Lower leg skin (tissue), 3 donors: Measurements from ENCODE around the gene DNAH9.

ENCODE experiments used
- POLR2A ChIP-seq, 2 donors: fragments of 450-650 bp; IDR thresholded peaks; one replicate each; pipeline ENCODE4 v1.6.1; 2016 to 2017; ENCODE audit warnings: antibody characterized with exemption in 2 of 2, mild to moderate bottlenecking in 1 of 2, moderate library complexity in 1 of 2
- TF ChIP-seq, protein P1 (sequence below), 3 donors: fragments of 450-650 bp; IDR thresholded peaks; one replicate each; pipeline ENCODE4 v1.5.1; 2016; ENCODE audit warnings: antibody characterized with exemption in 3 of 3, mild to moderate bottlenecking in 3 of 3, moderate library complexity in 2 of 3

- TF ChIP-seq, protein P1, sequence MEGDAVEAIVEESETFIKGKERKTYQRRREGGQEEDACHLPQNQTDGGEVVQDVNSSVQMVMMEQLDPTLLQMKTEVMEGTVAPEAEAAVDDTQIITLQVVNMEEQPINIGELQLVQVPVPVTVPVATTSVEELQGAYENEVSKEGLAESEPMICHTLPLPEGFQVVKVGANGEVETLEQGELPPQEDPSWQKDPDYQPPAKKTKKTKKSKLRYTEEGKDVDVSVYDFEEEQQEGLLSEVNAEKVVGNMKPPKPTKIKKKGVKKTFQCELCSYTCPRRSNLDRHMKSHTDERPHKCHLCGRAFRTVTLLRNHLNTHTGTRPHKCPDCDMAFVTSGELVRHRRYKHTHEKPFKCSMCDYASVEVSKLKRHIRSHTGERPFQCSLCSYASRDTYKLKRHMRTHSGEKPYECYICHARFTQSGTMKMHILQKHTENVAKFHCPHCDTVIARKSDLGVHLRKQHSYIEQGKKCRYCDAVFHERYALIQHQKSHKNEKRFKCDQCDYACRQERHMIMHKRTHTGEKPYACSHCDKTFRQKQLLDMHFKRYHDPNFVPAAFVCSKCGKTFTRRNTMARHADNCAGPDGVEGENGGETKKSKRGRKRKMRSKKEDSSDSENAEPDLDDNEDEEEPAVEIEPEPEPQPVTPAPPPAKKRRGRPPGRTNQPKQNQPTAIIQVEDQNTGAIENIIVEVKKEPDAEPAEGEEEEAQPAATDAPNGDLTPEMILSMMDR (IDR thresholded peaks at IDR 0.05) = no peak
- no peak for TF ChIP-seq POLR2A (IDR thresholded peaks at IDR 0.05)
Measured at GRCh38 chr17:11564589-11565380, 33.5 kb upstream of the DNAH9 start.
